ENCODE data around the gene TNKS2. TPM values are rescaled to one million over a fixed set of nuclear protein-coding genes. Genes with fewer than 3 reads are reported as not detected.

TNKS2 gene
- total and polyA plus RNA-seq, 2 donors (not counting 1 experiment from before 2014, with no cell fraction given): 17.5 to 45.8 TPM

Small RNAs within 50 kb of the gene (small RNA-seq; reads per million reads assigned to genes)
- not detected for gene AL359198.2 (ENCODE audit: insufficient read length, low read depth, low replicate concordance)
- gene SRP9P1 (ENCODE audit: insufficient read length, low read depth, low replicate concordance): not detected

Other genes starting within 250 kb of the TNKS2 start
- not detected in 2 replicates for gene PPP1R3C, start 165.4 kb upstream of the TNKS2 start, total RNA-seq
- gene PPP1R3C, start 165.4 kb upstream of the TNKS2 start, polyA plus RNA-seq: not detected in 2 replicates
- 3.4 and 4.5 TPM in 2 replicates for gene FGFBP3, start 111.1 kb downstream of the TNKS2 start, total RNA-seq
- 0.56 and 0.58 TPM in 2 replicates for gene FGFBP3, start 111.1 kb downstream of the TNKS2 start, polyA plus RNA-seq
- 78.1 and 81.7 TPM in 2 replicates for gene BTAF1, start 125.3 kb downstream of the TNKS2 start, total RNA-seq
- gene BTAF1, start 125.3 kb downstream of the TNKS2 start, polyA plus RNA-seq: 58.2 and 90.5 TPM in 2 replicates

Measured in B cell (primary cell).